Measurements from ENCODE around the gene VSIG2.

DNA sequence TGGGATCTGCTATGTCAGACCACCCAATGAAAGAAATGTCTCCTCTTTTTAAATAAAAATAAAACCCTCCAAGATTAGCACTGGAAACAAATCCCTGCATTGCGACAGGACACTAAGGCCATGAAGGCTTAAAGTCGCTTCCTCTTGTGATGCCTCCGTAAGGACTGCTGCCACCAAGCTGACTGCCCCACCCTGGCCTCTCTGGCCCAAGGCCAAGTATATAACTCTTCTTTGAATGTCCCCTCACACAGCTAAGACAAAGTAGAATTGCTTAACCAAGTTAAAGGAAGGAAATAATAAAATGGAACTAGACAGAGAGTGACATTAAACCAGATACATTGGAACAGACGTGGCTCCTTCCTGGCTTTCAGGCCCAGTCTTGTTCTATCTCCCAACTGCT lies 19.8 kb downstream of the VSIG2 start:
- TF ChIP-seq, protein P1, sequence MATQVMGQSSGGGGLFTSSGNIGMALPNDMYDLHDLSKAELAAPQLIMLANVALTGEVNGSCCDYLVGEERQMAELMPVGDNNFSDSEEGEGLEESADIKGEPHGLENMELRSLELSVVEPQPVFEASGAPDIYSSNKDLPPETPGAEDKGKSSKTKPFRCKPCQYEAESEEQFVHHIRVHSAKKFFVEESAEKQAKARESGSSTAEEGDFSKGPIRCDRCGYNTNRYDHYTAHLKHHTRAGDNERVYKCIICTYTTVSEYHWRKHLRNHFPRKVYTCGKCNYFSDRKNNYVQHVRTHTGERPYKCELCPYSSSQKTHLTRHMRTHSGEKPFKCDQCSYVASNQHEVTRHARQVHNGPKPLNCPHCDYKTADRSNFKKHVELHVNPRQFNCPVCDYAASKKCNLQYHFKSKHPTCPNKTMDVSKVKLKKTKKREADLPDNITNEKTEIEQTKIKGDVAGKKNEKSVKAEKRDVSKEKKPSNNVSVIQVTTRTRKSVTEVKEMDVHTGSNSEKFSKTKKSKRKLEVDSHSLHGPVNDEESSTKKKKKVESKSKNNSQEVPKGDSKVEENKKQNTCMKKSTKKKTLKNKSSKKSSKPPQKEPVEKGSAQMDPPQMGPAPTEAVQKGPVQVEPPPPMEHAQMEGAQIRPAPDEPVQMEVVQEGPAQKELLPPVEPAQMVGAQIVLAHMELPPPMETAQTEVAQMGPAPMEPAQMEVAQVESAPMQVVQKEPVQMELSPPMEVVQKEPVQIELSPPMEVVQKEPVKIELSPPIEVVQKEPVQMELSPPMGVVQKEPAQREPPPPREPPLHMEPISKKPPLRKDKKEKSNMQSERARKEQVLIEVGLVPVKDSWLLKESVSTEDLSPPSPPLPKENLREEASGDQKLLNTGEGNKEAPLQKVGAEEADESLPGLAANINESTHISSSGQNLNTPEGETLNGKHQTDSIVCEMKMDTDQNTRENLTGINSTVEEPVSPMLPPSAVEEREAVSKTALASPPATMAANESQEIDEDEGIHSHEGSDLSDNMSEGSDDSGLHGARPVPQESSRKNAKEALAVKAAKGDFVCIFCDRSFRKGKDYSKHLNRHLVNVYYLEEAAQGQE (IDR thresholded peaks at IDR 0.05; ENCODE audit: insufficient read depth in 1 of 2, low read depth in 2 of 2, low read length in 2 of 2): no peak
- TF ChIP-seq POLR2AphosphoS5 (IDR thresholded peaks at IDR 0.05; ENCODE audit: low read depth, low read length) (no peak), TAF1 (IDR thresholded peaks at IDR 0.05; ENCODE audit: borderline replicate concordance, insufficient read depth, low read length) (no peak), SIN3A (IDR thresholded peaks at IDR 0.05; ENCODE audit: borderline replicate concordance, insufficient read depth, low read length) (no peak)

Measured in PFSK-1 (cell line).